ENCODE measurements around the gene PCP4. TPM values are rescaled to one million over a fixed set of nuclear protein-coding genes. Genes with fewer than 3 reads are reported as not detected.

Gene PCP4
- polyA plus RNA-seq, 1 donor, result 20.5 TPM

DNA sequence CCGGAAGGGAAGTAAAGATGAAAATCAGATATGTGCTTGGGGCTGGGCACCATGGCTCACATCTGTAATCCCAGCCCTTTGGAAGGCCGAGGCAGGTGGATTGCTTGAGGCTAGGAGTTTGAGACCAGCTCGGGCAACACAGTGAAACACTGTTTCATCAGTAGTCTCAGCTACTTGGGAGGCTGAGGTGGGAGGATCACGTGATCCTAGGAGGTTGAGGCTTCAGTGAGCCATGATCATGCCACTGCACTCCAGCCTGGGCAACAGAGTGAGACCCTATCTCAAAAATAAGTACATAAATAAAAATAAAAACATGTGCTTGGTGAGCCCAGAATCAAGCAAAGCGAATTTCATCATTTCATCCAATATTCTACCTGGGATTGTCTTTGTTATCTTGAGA is 23.3 kb upstream of the PCP4 start:
- Histone ChIP-seq H3K4me3 (ENCODE audit: low read length) (no peak overlapping the region), H3K27ac (ENCODE audit: low read length) (no peak overlapping the region), H3K27me3 (ENCODE audit: control insufficient read depth, insufficient read depth, low read length) (no peaks in the 10 kb centered on the region), H3K9me3 (ENCODE audit: control insufficient read depth, low read depth, low read length) (no peaks in the 10 kb centered on the region), H3K4me1 (ENCODE audit: control insufficient read depth, insufficient read depth, low read length) (no peaks in the 10 kb centered on the region), H3K36me3 (ENCODE audit: control insufficient read depth, insufficient read depth, low read length) (no peaks in the 10 kb centered on the region)
- no peak for DNase-seq
- WGBS (ENCODE audit: insufficient coverage, low lambda C conversion rate), result 100% methylated on average over 2 of the region's 5 CpGs

DNA sequence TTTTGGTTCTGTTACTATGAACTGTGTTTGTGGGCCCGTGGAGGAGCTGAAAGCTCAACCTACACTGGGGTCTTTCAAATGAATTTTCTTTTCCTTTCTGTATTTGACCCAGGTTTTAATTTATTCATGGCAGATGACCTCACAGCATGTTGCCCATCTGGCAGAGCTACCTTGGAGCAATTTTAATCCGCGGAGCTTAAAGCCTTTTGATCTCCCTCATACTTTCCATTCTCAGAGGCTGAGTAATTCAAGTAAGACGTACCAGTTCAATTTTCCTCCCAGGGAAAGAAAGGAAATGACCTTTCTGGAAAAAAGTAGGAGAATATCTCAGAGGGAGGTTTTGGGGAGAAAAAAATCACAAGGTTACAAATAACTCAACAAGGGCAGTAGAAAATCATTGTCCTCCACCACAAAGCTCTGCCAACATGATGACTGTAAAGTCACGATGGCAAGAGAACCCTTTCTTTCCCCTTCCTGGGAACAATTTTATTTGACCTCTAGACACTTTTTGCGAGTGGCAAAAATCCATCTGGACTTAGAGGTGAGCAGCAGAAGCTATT is 21.6 kb upstream of the PCP4 start:
- no CpG with 5 or more reads among the region's 6 CpGs for WGBS (ENCODE audit: insufficient coverage, low lambda C conversion rate)
- no peak for DNase-seq
- Histone ChIP-seq H3K9me3 (ENCODE audit: control insufficient read depth, low read depth, low read length) (no peaks in the 10 kb centered on the region), H3K4me3 (ENCODE audit: low read length) (no peak overlapping the region), H3K4me1 (ENCODE audit: control insufficient read depth, insufficient read depth, low read length) (no peaks in the 10 kb centered on the region), H3K27me3 (ENCODE audit: control insufficient read depth, insufficient read depth, low read length) (no peaks in the 10 kb centered on the region), H3K27ac (ENCODE audit: low read length) (no peak overlapping the region), H3K36me3 (ENCODE audit: control insufficient read depth, insufficient read depth, low read length) (no peaks in the 10 kb centered on the region)

DNA sequence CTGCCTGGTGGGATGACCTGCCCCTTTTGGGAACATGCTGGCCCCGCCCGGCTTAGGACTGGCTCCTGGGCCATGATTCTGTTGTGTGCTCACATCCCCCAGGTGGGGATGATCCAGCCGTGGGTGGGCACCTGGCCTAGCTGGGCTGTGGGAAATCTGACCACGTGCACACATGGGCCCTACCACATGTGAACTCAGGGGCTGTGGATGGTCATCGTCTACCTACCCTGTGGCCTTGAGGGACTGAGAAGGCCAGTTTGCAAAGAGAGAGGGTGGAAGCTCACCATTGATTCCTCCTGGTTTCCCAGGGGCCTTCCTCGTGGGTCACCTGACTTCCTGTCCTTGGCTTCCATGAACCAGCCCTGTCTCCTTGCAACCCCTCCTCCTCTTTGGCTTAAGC is 19.4 kb upstream of the PCP4 start:
- WGBS (ENCODE audit: insufficient coverage, low lambda C conversion rate), result 80% methylated on average over 1 of the region's 6 CpGs
- Histone ChIP-seq H3K36me3 (ENCODE audit: control insufficient read depth, insufficient read depth, low read length) (no peaks in the 10 kb centered on the region), H3K27me3 (ENCODE audit: control insufficient read depth, insufficient read depth, low read length) (no peaks in the 10 kb centered on the region), H3K9me3 (ENCODE audit: control insufficient read depth, low read depth, low read length) (no peaks in the 10 kb centered on the region), H3K27ac (ENCODE audit: low read length) (no peak overlapping the region), H3K4me1 (ENCODE audit: control insufficient read depth, insufficient read depth, low read length) (no peaks in the 10 kb centered on the region), H3K4me3 (ENCODE audit: low read length) (no peak overlapping the region)
- DNase-seq, result no peak

DNA sequence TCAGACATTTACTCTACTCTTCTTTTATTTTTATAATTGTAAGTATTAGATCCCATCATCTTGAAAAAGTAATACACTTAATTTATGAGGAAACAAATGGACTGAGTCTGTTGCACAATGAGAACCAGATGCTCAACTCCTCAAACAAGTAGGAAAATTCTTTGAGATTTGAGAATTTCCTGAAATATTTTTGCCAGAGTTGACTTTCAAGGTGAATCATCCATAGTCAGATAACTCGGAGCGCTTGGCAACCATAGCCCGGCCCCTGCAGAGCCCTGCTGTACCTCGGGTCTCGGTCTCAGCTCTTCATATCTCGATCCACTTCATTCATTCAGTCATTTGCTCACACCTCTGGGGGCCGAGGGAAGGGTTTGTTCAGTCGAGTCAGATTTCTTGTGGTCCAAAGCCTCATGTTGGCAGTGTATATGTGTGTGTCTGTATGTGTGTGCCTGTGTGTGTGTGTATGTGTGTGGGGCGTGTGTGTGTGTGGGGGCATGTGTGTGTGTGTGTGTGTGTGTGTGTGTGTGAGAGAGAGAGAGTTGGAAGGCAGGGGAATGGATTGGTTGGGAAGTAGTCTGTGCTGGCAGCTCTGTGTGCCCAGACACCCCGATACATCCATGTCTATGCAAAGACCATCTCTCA is 18.1 kb upstream of the PCP4 start:
- 100% methylated on average over 1 of the region's 10 CpGs for WGBS (ENCODE audit: insufficient coverage, low lambda C conversion rate)
- no peaks in the 10 kb centered on the region for H3K27me3 ChIP-seq (ENCODE audit: control insufficient read depth, insufficient read depth, low read length)
- H3K36me3 ChIP-seq (ENCODE audit: control insufficient read depth, insufficient read depth, low read length), result no peaks in the 10 kb centered on the region
- H3K9me3 ChIP-seq (ENCODE audit: control insufficient read depth, low read depth, low read length), result no peaks in the 10 kb centered on the region
- no peak for DNase-seq
- no peak overlapping the region for H3K4me3 ChIP-seq (ENCODE audit: low read length)
- H3K4me1 ChIP-seq (ENCODE audit: control insufficient read depth, insufficient read depth, low read length), result no peaks in the 10 kb centered on the region
- H3K27ac ChIP-seq (ENCODE audit: low read length), result no peak overlapping the region

DNA sequence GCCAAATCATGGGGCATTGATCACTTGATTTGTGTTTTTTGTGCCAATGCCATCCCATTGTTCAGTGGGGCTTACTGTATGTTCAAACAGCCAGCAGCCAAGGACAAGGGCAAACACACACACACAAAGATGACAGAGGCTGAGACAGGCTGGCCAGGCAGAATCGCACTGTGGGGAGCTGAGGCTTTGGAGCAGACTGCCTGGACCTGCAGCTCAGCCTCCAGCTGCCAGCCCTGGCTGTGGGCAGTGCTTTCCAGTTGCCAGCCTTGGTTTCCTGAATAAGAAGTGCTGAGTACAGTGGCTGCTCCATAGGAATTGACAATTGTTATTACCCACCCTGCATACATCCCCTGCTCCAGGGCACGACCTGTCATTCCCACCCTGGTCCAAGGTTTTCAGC is 16.9 kb upstream of the PCP4 start:
- H3K9me3 ChIP-seq (ENCODE audit: control insufficient read depth, low read depth, low read length), result no peaks in the 10 kb centered on the region
- no peak overlapping the region for H3K4me3 ChIP-seq (ENCODE audit: low read length)
- no peak for DNase-seq
- H3K27ac ChIP-seq (ENCODE audit: low read length), result no peak overlapping the region
- no CpG with 5 or more reads among the region's 2 CpGs for WGBS (ENCODE audit: insufficient coverage, low lambda C conversion rate)
- no peaks in the 10 kb centered on the region for H3K27me3 ChIP-seq (ENCODE audit: control insufficient read depth, insufficient read depth, low read length)
- H3K4me1 ChIP-seq (ENCODE audit: control insufficient read depth, insufficient read depth, low read length), result no peaks in the 10 kb centered on the region
- no peaks in the 10 kb centered on the region for H3K36me3 ChIP-seq (ENCODE audit: control insufficient read depth, insufficient read depth, low read length)

DNA sequence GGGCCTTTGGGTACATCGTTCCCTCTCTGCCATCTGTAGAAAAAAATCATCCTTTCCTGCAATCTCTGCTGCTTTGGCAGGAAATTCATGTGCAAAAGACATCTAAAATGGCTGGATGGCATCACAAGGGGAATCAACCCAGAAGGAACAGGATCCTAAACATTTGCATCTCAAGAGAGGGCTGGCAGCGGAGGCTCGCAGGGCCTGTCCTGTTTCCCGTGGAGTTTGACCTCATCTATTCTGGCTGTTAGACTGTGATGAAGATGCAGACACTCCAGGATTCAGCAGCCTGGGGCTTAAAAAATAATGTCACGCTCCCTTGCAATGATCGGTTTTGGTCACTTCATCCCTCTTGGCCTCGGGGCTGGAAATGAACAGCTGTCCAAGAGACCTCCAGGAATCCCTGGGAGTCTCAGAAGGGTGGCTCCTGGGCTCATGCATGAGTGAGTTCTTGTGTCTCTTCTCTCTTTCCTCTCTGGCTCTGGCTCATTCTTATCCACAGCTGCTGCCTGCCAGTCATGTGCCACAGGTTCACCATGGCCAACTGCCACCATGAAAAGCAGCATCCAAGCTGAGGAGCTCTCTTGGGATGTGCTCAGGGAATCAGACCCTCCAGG is 16.1 kb upstream of the PCP4 start:
- no peaks in the 10 kb centered on the region for H3K27me3 ChIP-seq (ENCODE audit: control insufficient read depth, insufficient read depth, low read length)
- H3K36me3 ChIP-seq (ENCODE audit: control insufficient read depth, insufficient read depth, low read length), result no peaks in the 10 kb centered on the region
- no peak overlapping the region for H3K27ac ChIP-seq (ENCODE audit: low read length)
- WGBS (ENCODE audit: insufficient coverage, low lambda C conversion rate), result no CpG with 5 or more reads among the region's 7 CpGs
- no peak overlapping the region for H3K4me3 ChIP-seq (ENCODE audit: low read length)
- no peak for DNase-seq
- H3K4me1 ChIP-seq (ENCODE audit: control insufficient read depth, insufficient read depth, low read length), result no peaks in the 10 kb centered on the region
- no peaks in the 10 kb centered on the region for H3K9me3 ChIP-seq (ENCODE audit: control insufficient read depth, low read depth, low read length)

DNA sequence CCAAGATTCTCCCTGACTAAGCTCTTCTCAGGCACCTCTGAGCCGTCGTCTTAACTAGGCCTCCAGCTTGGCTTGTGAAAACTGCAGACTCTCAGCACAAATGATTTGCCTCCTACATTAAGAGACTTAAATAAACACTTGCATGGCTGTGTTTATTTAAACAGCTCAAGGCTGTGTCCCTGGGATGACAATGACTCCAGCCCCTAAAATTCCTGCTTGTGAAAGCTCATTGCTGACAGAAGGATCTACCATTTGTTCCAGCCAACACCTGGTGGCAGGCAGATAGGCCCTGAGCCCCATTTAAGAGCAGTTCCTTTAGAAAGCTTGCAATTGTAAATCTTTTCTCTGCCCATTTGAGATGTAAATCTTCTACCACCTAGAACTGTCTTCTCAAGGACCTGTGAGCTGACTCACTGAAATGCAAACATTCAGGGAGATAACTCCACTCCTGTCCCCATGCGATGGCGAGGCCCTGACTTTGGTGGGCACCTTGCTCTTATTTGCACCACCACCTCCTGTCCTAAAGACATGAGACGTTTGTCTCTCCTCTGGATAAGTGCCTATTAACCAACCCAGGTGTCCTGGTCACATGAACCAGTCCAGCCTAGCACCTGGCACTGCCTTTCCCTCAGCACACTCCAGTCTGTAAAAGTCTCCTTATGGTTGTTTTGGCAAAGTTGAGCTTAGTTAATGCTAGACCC is 15.1 kb upstream of the PCP4 start:
- Histone ChIP-seq H3K27ac (ENCODE audit: low read length) (no peak overlapping the region), H3K36me3 (ENCODE audit: control insufficient read depth, insufficient read depth, low read length) (no peaks in the 10 kb centered on the region), H3K4me1 (ENCODE audit: control insufficient read depth, insufficient read depth, low read length) (no peaks in the 10 kb centered on the region), H3K4me3 (ENCODE audit: low read length) (no peak overlapping the region), H3K9me3 (ENCODE audit: control insufficient read depth, low read depth, low read length) (no peaks in the 10 kb centered on the region), H3K27me3 (ENCODE audit: control insufficient read depth, insufficient read depth, low read length) (no peaks in the 10 kb centered on the region)
- DNase-seq, result no peak
- WGBS (ENCODE audit: insufficient coverage, low lambda C conversion rate), result no CpG with 5 or more reads among the region's 5 CpGs

DNA sequence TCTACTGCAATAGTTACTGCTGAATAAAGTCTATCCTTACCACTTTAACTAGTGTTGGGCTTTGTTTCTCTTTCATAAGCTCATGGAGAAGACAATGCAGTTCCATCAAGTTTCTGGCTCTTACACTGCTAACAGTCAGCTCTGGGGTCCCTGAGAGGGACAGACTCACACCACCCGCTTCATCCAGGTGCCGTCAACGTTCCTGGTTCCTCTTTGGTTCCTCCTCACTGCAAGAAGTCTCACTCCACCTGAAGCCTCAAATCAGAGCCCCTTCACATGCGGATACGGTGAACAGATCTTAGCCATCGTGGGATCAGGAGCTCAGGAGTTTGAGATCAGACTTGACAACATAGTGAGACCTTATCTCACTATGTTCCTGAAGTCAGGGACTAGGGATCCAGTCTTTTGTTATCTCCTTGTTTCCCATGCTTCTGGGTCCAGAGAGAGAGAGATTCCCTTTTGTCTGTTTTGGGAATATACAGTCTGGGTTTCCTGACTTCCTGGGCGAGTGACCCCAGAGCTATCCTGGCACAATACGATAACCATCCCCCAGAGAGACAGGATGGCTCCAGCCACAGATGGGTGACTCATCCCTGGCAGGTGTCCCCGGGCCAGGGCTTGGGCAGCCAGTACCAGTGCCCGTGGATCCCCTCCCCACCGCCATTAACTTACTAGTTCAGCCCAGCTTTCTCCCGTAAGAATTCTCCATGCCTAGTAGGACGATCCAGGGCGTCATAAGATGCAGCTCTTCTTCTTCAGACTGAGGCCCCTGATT is 14.3 kb upstream of the PCP4 start:
- H3K36me3 ChIP-seq (ENCODE audit: control insufficient read depth, insufficient read depth, low read length), result no peaks in the 10 kb centered on the region
- H3K27ac ChIP-seq (ENCODE audit: low read length), result no peak overlapping the region
- DNase-seq, result no peak
- H3K4me1 ChIP-seq (ENCODE audit: control insufficient read depth, insufficient read depth, low read length), result no peaks in the 10 kb centered on the region
- no peaks in the 10 kb centered on the region for H3K27me3 ChIP-seq (ENCODE audit: control insufficient read depth, insufficient read depth, low read length)
- no peak overlapping the region for H3K4me3 ChIP-seq (ENCODE audit: low read length)
- WGBS (ENCODE audit: insufficient coverage, low lambda C conversion rate), result no CpG with 5 or more reads among the region's 14 CpGs
- no peaks in the 10 kb centered on the region for H3K9me3 ChIP-seq (ENCODE audit: control insufficient read depth, low read depth, low read length)

DNA sequence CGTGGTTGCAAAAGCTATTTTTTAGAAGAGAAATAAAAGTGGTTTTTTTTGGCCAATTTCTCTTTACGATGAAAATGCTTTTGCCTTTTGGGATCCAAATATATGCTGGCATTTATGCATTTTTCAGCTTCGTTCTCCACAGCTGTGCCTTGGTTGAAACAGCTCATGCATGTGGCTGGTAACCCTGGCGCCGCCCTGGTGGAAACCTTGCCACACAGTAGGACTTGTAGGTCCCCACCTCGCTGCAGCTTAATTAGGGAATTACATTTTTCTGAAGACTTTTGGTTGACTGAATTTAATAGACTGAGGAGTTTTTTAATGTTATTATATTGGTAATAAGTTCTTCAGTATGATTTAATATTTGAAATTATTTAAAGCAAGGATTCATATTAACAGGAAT is 12.7 kb upstream of the PCP4 start:
- WGBS (ENCODE audit: insufficient coverage, low lambda C conversion rate), result 100% methylated on average over 1 of the region's 6 CpGs
- Histone ChIP-seq H3K4me3 (ENCODE audit: low read length) (no peak overlapping the region), H3K4me1 (ENCODE audit: control insufficient read depth, insufficient read depth, low read length) (no peaks in the 10 kb centered on the region), H3K27me3 (ENCODE audit: control insufficient read depth, insufficient read depth, low read length) (no peaks in the 10 kb centered on the region), H3K27ac (ENCODE audit: low read length) (no peak overlapping the region), H3K9me3 (ENCODE audit: control insufficient read depth, low read depth, low read length) (no peaks in the 10 kb centered on the region), H3K36me3 (ENCODE audit: control insufficient read depth, insufficient read depth, low read length) (no peaks in the 10 kb centered on the region)
- no peak for DNase-seq

DNA sequence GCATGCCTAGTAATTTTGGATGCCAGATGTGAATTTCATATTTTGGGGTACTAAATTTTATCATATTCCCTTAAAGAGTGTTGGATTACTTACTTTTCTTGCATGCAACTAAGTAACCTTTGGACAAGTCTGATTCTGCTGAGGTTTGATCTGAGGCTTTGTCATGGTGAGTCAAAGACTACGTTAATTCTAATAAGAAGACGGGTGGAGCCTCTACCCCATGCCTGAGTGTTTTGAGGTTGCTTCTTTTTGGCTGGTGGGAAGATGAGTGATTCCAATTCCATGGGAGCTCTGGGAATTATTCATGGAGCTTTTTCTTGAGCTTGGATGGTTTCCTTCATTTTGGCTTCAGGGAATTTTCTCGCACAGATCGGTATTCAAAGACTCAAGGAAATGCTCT is 11.6 kb upstream of the PCP4 start:
- H3K9me3 ChIP-seq (ENCODE audit: control insufficient read depth, low read depth, low read length), result no peaks in the 10 kb centered on the region
- no peak for DNase-seq
- H3K4me1 ChIP-seq (ENCODE audit: control insufficient read depth, insufficient read depth, low read length), result no peaks in the 10 kb centered on the region
- no peak overlapping the region for H3K4me3 ChIP-seq (ENCODE audit: low read length)
- WGBS (ENCODE audit: insufficient coverage, low lambda C conversion rate), result no CpG with 5 or more reads among the region's 4 CpGs
- H3K36me3 ChIP-seq (ENCODE audit: control insufficient read depth, insufficient read depth, low read length), result no peaks in the 10 kb centered on the region
- no peaks in the 10 kb centered on the region for H3K27me3 ChIP-seq (ENCODE audit: control insufficient read depth, insufficient read depth, low read length)
- H3K27ac ChIP-seq (ENCODE audit: low read length), result no peak overlapping the region
